GM12873 (cell line): ENCODE measurements around the gene GPR75.

Experiments
- CTCF ChIP-seq: IDR thresholded peaks from 2 replicates; pipeline ENCODE4 v1.5.1; 2012; ENCODE audit warnings: low read depth, mild to moderate bottlenecking, moderate library complexity, low read length, control low read depth; ENCODE audit not compliant: insufficient read depth; ENCODE audit errors: missing control alignments

Gene GPR75

GRCh38 chr2:53867773-53868172 is 8.0 kb upstream of the GPR75 start:
- no peak for TF ChIP-seq CTCF

- no peak for TF ChIP-seq CTCF
Observed at GRCh38 chr2:53867169-53867568, 7.4 kb upstream of the GPR75 start.

GRCh38 chr2:53865962-53866361 is 6.2 kb upstream of the GPR75 start:
- no peak for TF ChIP-seq CTCF

GRCh38 chr2:53865264-53865663 is 5.5 kb upstream of the GPR75 start:
- TF ChIP-seq CTCF = no peak

GRCh38 chr2:53863538-53864227 is 3.9 kb upstream of the GPR75 start:
- TF ChIP-seq CTCF = no peak

GRCh38 chr2:53861824-53862223 is 2.1 kb upstream of the GPR75 start:
- no peak for TF ChIP-seq CTCF

GRCh38 chr2:53856272-53856671 is 3.5 kb downstream of the GPR75 start:
- TF ChIP-seq CTCF = no peak
